Measurements from ENCODE around the gene UGT1A10.
"Not testable (repeated sequence)": the region's sequence is repeated elsewhere in the genome, so short reads cannot be mapped to it uniquely, and the experiment has no call there.

- not testable (repeated sequence) for TF ChIP-seq TARDBP (IDR thresholded peaks at IDR 0.05; ENCODE audit: borderline replicate concordance); JUND (IDR thresholded peaks at IDR 0.05; ENCODE audit: low read depth, low read length); PAX8 (IDR thresholded peaks at IDR 0.05); POLR2A (IDR thresholded peaks at IDR 0.05; ENCODE audit: low read depth, low read length); CBX5 (IDR thresholded peaks at IDR 0.05; ENCODE audit: low read depth); CTCF (IDR thresholded peaks at IDR 0.05 in 2 of 3, conservative IDR thresholded peaks at IDR 0.05 in 1 of 3; ENCODE audit: control insufficient read depth in 2 of 3, extremely low read depth in 1 of 3, insufficient read depth in 1 of 3, low read depth in 3 of 3, low read length in 3 of 3); ESRRA (IDR thresholded peaks at IDR 0.05; ENCODE audit: low read length); HDGF (IDR thresholded peaks at IDR 0.05); ATF7 (IDR thresholded peaks at IDR 0.05; ENCODE audit: low read depth); MAX (IDR thresholded peaks at IDR 0.05; ENCODE audit: low read depth, low read length); POLR2AphosphoS5 (IDR thresholded peaks at IDR 0.05; ENCODE audit: low read length); CEBPZ (IDR thresholded peaks at IDR 0.05; ENCODE audit: low read depth, low read length); EZH2 (IDR thresholded peaks at IDR 0.05; ENCODE audit: borderline replicate concordance, control insufficient read depth, low read depth, low read length); REST (IDR thresholded peaks at IDR 0.05; ENCODE audit: low read depth, low read length)
These were observed at the start of gene UGT1A10 for GRCh38 chr2:233636306-233636705.

Data from GM12878 (cell line).